ENCODE measurements around the gene SWT1. TPM values are rescaled to one million over a fixed set of nuclear protein-coding genes. Genes with fewer than 3 reads are reported as not detected.
"Not testable (repeated sequence)": the region's sequence is repeated elsewhere in the genome, so short reads cannot be mapped to it uniquely, and the experiment has no call there.

Gene SWT1
- total RNA-seq, 1 donor from 2014 or later: 5.5 TPM

DNA sequence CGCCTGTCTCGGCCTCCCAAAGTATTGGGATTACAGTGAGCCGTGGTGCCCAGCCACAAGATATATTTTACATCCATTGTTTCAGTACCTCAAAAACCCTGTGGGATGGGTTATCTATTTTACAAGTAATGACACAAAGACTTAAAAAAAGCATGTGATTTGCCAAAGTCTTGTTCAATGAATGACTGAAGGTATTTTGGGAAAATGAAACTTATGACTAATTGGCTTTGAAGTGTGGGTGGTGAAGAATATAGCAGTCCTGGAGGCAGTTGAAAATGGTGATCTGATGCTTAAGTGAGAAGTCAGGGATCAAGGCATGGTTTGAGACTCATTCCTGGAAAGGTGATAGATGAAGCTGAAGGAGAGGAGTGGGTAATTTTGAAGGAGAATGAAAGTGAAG, 3.0 kb downstream of the SWT1 start:
- Mint-ChIP-seq H3K36me3 (ENCODE audit: low read depth) (peaks cover 46% of the 10 kb centered on the region), H3K4me1 (peaks cover 25% of the 10 kb centered on the region), H3K4me3 (no peak overlapping the region), H3K27me3 (no peaks in the 10 kb centered on the region), H3K27ac (no peak overlapping the region), H3K9me3 (no peaks in the 10 kb centered on the region)
- DNase-seq (no peak), ATAC-seq (ENCODE audit: low read depth) (no peak)
- TF ChIP-seq, protein P1, sequence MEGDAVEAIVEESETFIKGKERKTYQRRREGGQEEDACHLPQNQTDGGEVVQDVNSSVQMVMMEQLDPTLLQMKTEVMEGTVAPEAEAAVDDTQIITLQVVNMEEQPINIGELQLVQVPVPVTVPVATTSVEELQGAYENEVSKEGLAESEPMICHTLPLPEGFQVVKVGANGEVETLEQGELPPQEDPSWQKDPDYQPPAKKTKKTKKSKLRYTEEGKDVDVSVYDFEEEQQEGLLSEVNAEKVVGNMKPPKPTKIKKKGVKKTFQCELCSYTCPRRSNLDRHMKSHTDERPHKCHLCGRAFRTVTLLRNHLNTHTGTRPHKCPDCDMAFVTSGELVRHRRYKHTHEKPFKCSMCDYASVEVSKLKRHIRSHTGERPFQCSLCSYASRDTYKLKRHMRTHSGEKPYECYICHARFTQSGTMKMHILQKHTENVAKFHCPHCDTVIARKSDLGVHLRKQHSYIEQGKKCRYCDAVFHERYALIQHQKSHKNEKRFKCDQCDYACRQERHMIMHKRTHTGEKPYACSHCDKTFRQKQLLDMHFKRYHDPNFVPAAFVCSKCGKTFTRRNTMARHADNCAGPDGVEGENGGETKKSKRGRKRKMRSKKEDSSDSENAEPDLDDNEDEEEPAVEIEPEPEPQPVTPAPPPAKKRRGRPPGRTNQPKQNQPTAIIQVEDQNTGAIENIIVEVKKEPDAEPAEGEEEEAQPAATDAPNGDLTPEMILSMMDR (IDR thresholded peaks at IDR 0.05): no peak
- intact Hi-C loops (cut with micrococcal nuclease): loop anchor here (5.0 to 10.0 kb wide), 2 partner anchors 245 to 1108 kb away; partner anchors contain the start of gene TSEN15
- ChIA-PET POLR2A (interaction anchor here (0.6 kb wide), 1 partner anchor 243 kb away, joined by 4 read pairs; no protein-coding TSS in a partner anchor), CTCF (interaction anchor here (5.4 kb wide), 1 partner anchor 10 kb away, joined by 42 read pairs; no protein-coding TSS in a partner anchor)

DNA sequence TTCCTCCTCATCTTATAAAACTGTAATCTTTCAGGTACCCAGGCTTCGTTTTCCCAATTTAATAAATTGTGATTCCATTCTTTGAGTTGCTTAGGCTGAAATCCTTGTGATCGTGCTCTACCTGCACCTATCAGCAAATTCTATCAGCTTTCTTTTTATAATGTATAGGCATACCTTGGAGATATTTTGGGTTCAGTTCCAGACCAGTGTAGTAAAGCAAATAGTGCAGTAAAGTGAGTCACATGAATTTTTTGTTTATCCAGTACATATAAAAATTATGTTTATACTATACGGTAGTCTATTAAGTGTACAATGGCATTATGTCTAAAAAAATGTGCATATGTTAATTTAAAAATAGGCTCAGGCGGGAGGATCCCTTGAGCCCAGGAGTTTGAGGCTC, 5.5 kb downstream of the SWT1 start:
- Mint-ChIP-seq H3K4me3 (no peak overlapping the region), H3K9me3 (no peaks in the 10 kb centered on the region), H3K27me3 (no peaks in the 10 kb centered on the region), H3K36me3 (ENCODE audit: low read depth) (peaks cover 49% of the 10 kb centered on the region), H3K4me1 (peaks cover 13% of the 10 kb centered on the region), H3K27ac (no peak overlapping the region)
- DNase-seq (no peak), ATAC-seq (ENCODE audit: low read depth) (no peak)
- intact Hi-C loops (cut with micrococcal nuclease): no loop called here
- CTCF ChIA-PET: no interaction called here
- POLR2A ChIA-PET: no interaction called here
- TF ChIP-seq, protein P1 (IDR thresholded peaks at IDR 0.05): no peak

DNA sequence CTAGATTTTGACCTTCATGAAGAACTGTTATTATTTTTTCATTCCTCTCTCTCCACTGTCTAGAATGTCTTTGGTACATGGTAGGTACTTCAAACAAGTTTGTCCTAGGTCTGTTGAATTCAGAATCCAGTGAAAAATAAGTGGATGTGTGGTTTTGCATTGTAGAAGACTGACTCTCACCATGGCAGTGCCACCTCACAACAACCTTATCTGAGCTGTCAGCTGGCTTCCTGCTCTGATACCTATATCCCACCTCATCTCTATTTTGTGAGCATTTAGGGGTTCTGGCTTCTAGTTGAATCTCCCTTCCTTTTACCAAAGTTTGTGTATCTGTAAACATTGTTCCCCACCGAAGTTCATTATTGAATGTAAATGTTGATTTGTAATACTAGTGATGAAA, 9.1 kb downstream of the SWT1 start:
- peaks cover 8% of the 10 kb centered on the region for H3K4me1 Mint-ChIP-seq
- CTCF ChIA-PET: no interaction called here
- intact Hi-C loops (cut with micrococcal nuclease): no loop called here
- POLR2A ChIA-PET: no interaction called here
- DNase-seq (no peak), ATAC-seq (ENCODE audit: low read depth) (no peak)
- H3K9me3 Mint-ChIP-seq: no peaks in the 10 kb centered on the region
- H3K4me3 Mint-ChIP-seq: no peak overlapping the region
- TF ChIP-seq, protein P1 (IDR thresholded peaks at IDR 0.05): no peak
- no peak overlapping the region for H3K27ac Mint-ChIP-seq
- H3K27me3 Mint-ChIP-seq: no peaks in the 10 kb centered on the region
- peaks cover 59% of the 10 kb centered on the region for H3K36me3 Mint-ChIP-seq (ENCODE audit: low read depth)

DNA sequence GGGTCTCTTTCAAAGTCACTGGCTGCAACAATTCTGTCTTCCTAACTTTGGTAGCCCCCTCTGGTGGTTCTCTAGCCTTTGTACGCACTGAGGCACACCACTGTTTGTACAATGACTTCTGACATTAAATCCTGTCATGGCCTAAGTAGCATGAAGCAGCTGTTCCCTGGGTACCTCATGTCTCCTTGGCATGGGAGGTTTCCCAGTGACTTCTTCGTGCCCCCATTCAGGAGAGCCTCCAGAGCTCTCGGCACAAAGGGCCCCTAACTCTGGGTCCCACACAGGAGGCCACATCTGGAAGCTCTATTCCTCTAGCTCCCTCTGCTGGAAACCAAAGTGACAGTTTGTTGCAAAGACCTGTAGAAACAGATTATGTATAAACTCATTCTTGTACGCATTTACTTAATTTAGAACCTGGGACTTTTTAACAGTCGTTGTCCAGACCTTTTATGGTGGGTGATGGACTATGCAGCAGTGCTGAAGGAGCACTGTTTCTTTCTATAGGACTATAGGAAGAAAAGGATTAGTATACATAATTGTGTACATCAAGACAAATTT, 13.4 kb downstream of the SWT1 start:
- POLR2A ChIA-PET: interaction anchor here (0.5 to 1.8 kb wide), 4 partner anchors 14 to 271 kb away, joined by 3 to 12 read pairs (median 4); partner anchors contain the start of genes RNF2, SWT1 and TRMT1L
- no peaks in the 10 kb centered on the region for H3K27me3 Mint-ChIP-seq
- TF ChIP-seq, protein P1 (IDR thresholded peaks at IDR 0.05): peak; percentile 82
- peaks cover 35% of the 10 kb centered on the region for H3K36me3 Mint-ChIP-seq (ENCODE audit: low read depth)
- ATAC-seq (ENCODE audit: low read depth): peak; percentile 83
- CTCF ChIA-PET: interaction anchor here (0.6 to 2.8 kb wide), 28 partner anchors 9 to 526 kb away, joined by 3 to 42 read pairs (median 4); partner anchors contain the start of genes RNF2, SWT1 and TRMT1L
- peak overlapping the region; percentile 19 for H3K4me3 Mint-ChIP-seq
- H3K27ac Mint-ChIP-seq: no peak overlapping the region
- intact Hi-C loops (cut with micrococcal nuclease): loop anchor here (1.0 kb wide), 5 partner anchors 13 to 525 kb away; partner anchors contain the start of genes RNF2 and SWT1
- H3K4me1 Mint-ChIP-seq: peaks cover 8% of the 10 kb centered on the region
- H3K9me3 Mint-ChIP-seq: no peaks in the 10 kb centered on the region
- peak; percentile 30 for DNase-seq

DNA sequence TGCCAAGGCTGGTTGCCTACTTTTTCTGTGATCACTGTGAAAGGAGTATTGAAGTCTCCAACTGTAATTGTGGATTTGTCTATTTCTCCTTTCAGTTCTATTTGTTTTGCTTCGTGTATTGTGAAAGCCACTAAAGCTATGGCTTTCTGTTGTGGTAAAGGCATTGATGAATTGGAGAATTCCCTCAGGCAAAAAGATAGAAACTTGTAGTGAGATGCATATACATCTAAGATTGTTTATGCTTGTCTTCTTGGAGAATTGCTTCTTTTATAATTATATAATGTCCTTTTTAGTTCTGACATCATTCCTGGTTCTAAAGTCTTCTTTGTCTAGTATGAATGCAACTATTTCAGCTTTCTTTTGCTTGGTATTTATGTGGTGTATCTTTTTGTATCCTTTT, 36.8 kb downstream of the SWT1 start:
- intact Hi-C loops (cut with micrococcal nuclease): no loop called here
- ChIA-PET CTCF (no interaction called here), POLR2A (interaction anchor here (0.7 kb wide), 1 partner anchor 21 kb away, joined by 5 read pairs; no protein-coding TSS in a partner anchor)
- TF ChIP-seq, protein P1 (IDR thresholded peaks at IDR 0.05): no peak
- H3K9me3 Mint-ChIP-seq: peaks cover 11% of the 10 kb centered on the region
- no peak overlapping the region for H3K27ac Mint-ChIP-seq
- peaks cover 50% of the 10 kb centered on the region for H3K36me3 Mint-ChIP-seq (ENCODE audit: low read depth)
- H3K4me1 Mint-ChIP-seq: no peaks in the 10 kb centered on the region
- no peak for DNase-seq
- no peak overlapping the region for H3K4me3 Mint-ChIP-seq
- no peaks in the 10 kb centered on the region for H3K27me3 Mint-ChIP-seq
- no peak for ATAC-seq (ENCODE audit: low read depth)

DNA sequence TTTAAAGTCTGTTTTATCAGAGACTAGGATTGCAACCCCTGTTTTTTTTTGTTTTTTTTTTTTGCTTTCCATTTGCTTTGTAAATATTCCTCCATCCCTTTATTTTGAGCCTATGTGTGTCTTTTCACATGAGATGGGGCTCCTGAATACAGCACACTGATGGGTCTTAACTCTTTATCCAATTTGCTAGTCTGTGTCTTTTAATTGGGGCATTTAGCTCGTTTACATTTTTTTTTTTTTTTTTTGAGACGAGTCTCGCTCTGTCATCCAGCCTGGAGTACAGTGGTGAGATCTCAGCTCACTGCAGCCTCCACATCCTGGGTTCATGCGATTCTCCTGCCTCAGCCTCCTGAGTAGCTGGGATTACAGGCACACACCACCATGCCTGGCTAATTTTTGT, 41.7 kb downstream of the SWT1 start:
- H3K27ac Mint-ChIP-seq: not testable (repeated sequence)

More for the DNA sequence above, 41.7 kb downstream of the SWT1 start:
- ATAC-seq (ENCODE audit: low read depth); intact Hi-C loops (cut with micrococcal nuclease); DNase-seq; H3K4me3 Mint-ChIP-seq; CTCF ChIA-PET; POLR2A ChIA-PET; H3K27me3 Mint-ChIP-seq; H3K4me1 Mint-ChIP-seq: not testable (repeated sequence)
- H3K9me3 Mint-ChIP-seq: peaks cover 14% of the 10 kb centered on the region
- peaks cover 53% of the 10 kb centered on the region for H3K36me3 Mint-ChIP-seq (ENCODE audit: low read depth)

Data from activated B cell treated with CpG ODN at 0.5 μM for 24 hours (primary cell).